ENCODE data around the gene NCCRP1.

NCCRP1 gene

GRCh38 chr19:39183104-39183503, 13.7 kb upstream of the NCCRP1 start:
- no peaks in the 10 kb centered on the region for H3K9me3 ChIP-seq (ENCODE audit: control insufficient read depth in 2 of 2, low read length in 2 of 2)

GRCh38 chr19:39186391-39186790, 10.4 kb upstream of the NCCRP1 start:
- H3K9ac ChIP-seq (ENCODE audit: low read length in 2 of 2) = no peak overlapping the region
- H3K4me1 ChIP-seq (ENCODE audit: control insufficient read depth, insufficient read depth, low read length) = no peaks in the 10 kb centered on the region
- no peaks in the 10 kb centered on the region for H3K36me3 ChIP-seq (ENCODE audit: control insufficient read depth in 2 of 2, insufficient read depth in 2 of 2, low read length in 2 of 2)
- no peak overlapping the region for H3K27ac ChIP-seq (ENCODE audit: low read length)
- no peaks in the 10 kb centered on the region for H3K9me3 ChIP-seq (ENCODE audit: control insufficient read depth in 2 of 2, low read length in 2 of 2)
- H3K27me3 ChIP-seq (ENCODE audit: control insufficient read depth in 1 of 2, insufficient read depth in 2 of 2, low read length in 2 of 2) = peaks cover 7 to 10% of the 10 kb centered on the region in 2 donors
- no peak overlapping the region for H3K4me3 ChIP-seq (ENCODE audit: low read length in 2 of 2)

More at GRCh38 chr19:39183104-39183503, 13.7 kb upstream of the NCCRP1 start:
- Histone ChIP-seq H3K36me3 (ENCODE audit: control insufficient read depth in 2 of 2, insufficient read depth in 2 of 2, low read length in 2 of 2) (peaks cover 0 to 7% of the 10 kb centered on the region in 2 donors), H3K9ac (ENCODE audit: low read length in 2 of 2) (no peak overlapping the region), H3K4me3 (ENCODE audit: low read length in 2 of 2) (no peak overlapping the region), H3K27ac (ENCODE audit: low read length) (no peak overlapping the region), H3K27me3 (ENCODE audit: control insufficient read depth in 1 of 2, insufficient read depth in 2 of 2, low read length in 2 of 2) (peaks cover 2 to 4% of the 10 kb centered on the region in 2 donors), H3K4me1 (ENCODE audit: control insufficient read depth, insufficient read depth, low read length) (no peaks in the 10 kb centered on the region)

- no peak overlapping the region for H3K9ac ChIP-seq (ENCODE audit: low read length in 2 of 2)
These were observed 9.2 kb upstream of the NCCRP1 start for GRCh38 chr19:39187552-39187943.

GRCh38 chr19:39188960-39189359, 7.8 kb upstream of the NCCRP1 start:
- H3K27ac ChIP-seq (ENCODE audit: low read length) = no peak overlapping the region
- peaks cover 7 to 10% of the 10 kb centered on the region in 2 donors for H3K27me3 ChIP-seq (ENCODE audit: control insufficient read depth in 1 of 2, insufficient read depth in 2 of 2, low read length in 2 of 2)
- no peaks in the 10 kb centered on the region for H3K4me1 ChIP-seq (ENCODE audit: control insufficient read depth, insufficient read depth, low read length)
- no peak overlapping the region for H3K4me3 ChIP-seq (ENCODE audit: low read length in 2 of 2)
- no peaks in the 10 kb centered on the region for H3K36me3 ChIP-seq (ENCODE audit: control insufficient read depth in 2 of 2, insufficient read depth in 2 of 2, low read length in 2 of 2)
- no peaks in the 10 kb centered on the region for H3K9me3 ChIP-seq (ENCODE audit: control insufficient read depth in 2 of 2, low read length in 2 of 2)
- H3K9ac ChIP-seq (ENCODE audit: low read length in 2 of 2) = no peak overlapping the region

More at GRCh38 chr19:39187552-39187943, 9.2 kb upstream of the NCCRP1 start:
- Histone ChIP-seq H3K9me3 (ENCODE audit: control insufficient read depth in 2 of 2, low read length in 2 of 2) (no peaks in the 10 kb centered on the region), H3K36me3 (ENCODE audit: control insufficient read depth in 2 of 2, insufficient read depth in 2 of 2, low read length in 2 of 2) (no peaks in the 10 kb centered on the region), H3K27me3 (ENCODE audit: control insufficient read depth in 1 of 2, insufficient read depth in 2 of 2, low read length in 2 of 2) (peaks cover 7 to 10% of the 10 kb centered on the region in 2 donors), H3K4me1 (ENCODE audit: control insufficient read depth, insufficient read depth, low read length) (no peaks in the 10 kb centered on the region), H3K27ac (ENCODE audit: low read length) (no peak overlapping the region), H3K4me3 (ENCODE audit: low read length in 2 of 2) (no peak overlapping the region)

GRCh38 chr19:39190768-39191167, 6.0 kb upstream of the NCCRP1 start:
- no peak overlapping the region for H3K27ac ChIP-seq (ENCODE audit: low read length)
- H3K36me3 ChIP-seq (ENCODE audit: control insufficient read depth in 2 of 2, insufficient read depth in 2 of 2, low read length in 2 of 2) = no peaks in the 10 kb centered on the region

GRCh38 chr19:39192846-39193245, 3.9 kb upstream of the NCCRP1 start:
- H3K27me3 ChIP-seq (ENCODE audit: control insufficient read depth in 1 of 2, insufficient read depth in 2 of 2, low read length in 2 of 2) = peaks cover 28 to 30% of the 10 kb centered on the region in 2 donors
- no peak overlapping the region for H3K9ac ChIP-seq (ENCODE audit: low read length in 2 of 2)
- no peak overlapping the region for H3K27ac ChIP-seq (ENCODE audit: low read length)

More at GRCh38 chr19:39190768-39191167, 6.0 kb upstream of the NCCRP1 start:
- Histone ChIP-seq H3K27me3 (ENCODE audit: control insufficient read depth in 1 of 2, insufficient read depth in 2 of 2, low read length in 2 of 2) (peaks cover 15% of the 10 kb centered on the region in 2 donors), H3K4me3 (ENCODE audit: low read length in 2 of 2) (no peak overlapping the region), H3K9me3 (ENCODE audit: control insufficient read depth in 2 of 2, low read length in 2 of 2) (no peaks in the 10 kb centered on the region), H3K4me1 (ENCODE audit: control insufficient read depth, insufficient read depth, low read length) (no peaks in the 10 kb centered on the region), H3K9ac (ENCODE audit: low read length in 2 of 2) (no peak overlapping the region)

GRCh38 chr19:39193803-39194202, 3.0 kb upstream of the NCCRP1 start:
- H3K27me3 ChIP-seq (ENCODE audit: control insufficient read depth in 1 of 2, insufficient read depth in 2 of 2, low read length in 2 of 2) = peaks cover 27 to 31% of the 10 kb centered on the region in 2 donors
- H3K4me1 ChIP-seq (ENCODE audit: control insufficient read depth, insufficient read depth, low read length) = peaks cover 4% of the 10 kb centered on the region

More at GRCh38 chr19:39192846-39193245, 3.9 kb upstream of the NCCRP1 start:
- no peak overlapping the region for H3K4me3 ChIP-seq (ENCODE audit: low read length in 2 of 2)
- H3K36me3 ChIP-seq (ENCODE audit: control insufficient read depth in 2 of 2, insufficient read depth in 2 of 2, low read length in 2 of 2) = no peaks in the 10 kb centered on the region
- peaks cover 4% of the 10 kb centered on the region for H3K4me1 ChIP-seq (ENCODE audit: control insufficient read depth, insufficient read depth, low read length)
- H3K9me3 ChIP-seq (ENCODE audit: control insufficient read depth in 2 of 2, low read length in 2 of 2) = no peaks in the 10 kb centered on the region

GRCh38 chr19:39194832-39195542, 1.8 kb upstream of the NCCRP1 start:
- Histone ChIP-seq H3K4me3 (ENCODE audit: low read length in 2 of 2) (no peak overlapping the region), H3K4me1 (ENCODE audit: control insufficient read depth, insufficient read depth, low read length) (peaks cover 6% of the 10 kb centered on the region), H3K27ac (ENCODE audit: low read length) (no peak overlapping the region), H3K36me3 (ENCODE audit: control insufficient read depth in 2 of 2, insufficient read depth in 2 of 2, low read length in 2 of 2) (no peaks in the 10 kb centered on the region), H3K9ac (ENCODE audit: low read length in 2 of 2) (no peak overlapping the region), H3K27me3 (ENCODE audit: control insufficient read depth in 1 of 2, insufficient read depth in 2 of 2, low read length in 2 of 2) (peaks cover 27 to 36% of the 10 kb centered on the region in 2 donors), H3K9me3 (ENCODE audit: control insufficient read depth in 2 of 2, low read length in 2 of 2) (no peaks in the 10 kb centered on the region)

More at GRCh38 chr19:39193803-39194202, 3.0 kb upstream of the NCCRP1 start:
- Histone ChIP-seq H3K9ac (ENCODE audit: low read length in 2 of 2) (no peak overlapping the region), H3K27ac (ENCODE audit: low read length) (no peak overlapping the region), H3K4me3 (ENCODE audit: low read length in 2 of 2) (no peak overlapping the region), H3K36me3 (ENCODE audit: control insufficient read depth in 2 of 2, insufficient read depth in 2 of 2, low read length in 2 of 2) (no peaks in the 10 kb centered on the region), H3K9me3 (ENCODE audit: control insufficient read depth in 2 of 2, low read length in 2 of 2) (no peaks in the 10 kb centered on the region)

GRCh38 chr19:39195755-39196154, 1.0 kb upstream of the NCCRP1 start:
- no peak overlapping the region for H3K4me3 ChIP-seq (ENCODE audit: low read length in 2 of 2)
- no peaks in the 10 kb centered on the region for H3K36me3 ChIP-seq (ENCODE audit: control insufficient read depth in 2 of 2, insufficient read depth in 2 of 2, low read length in 2 of 2)
- H3K9me3 ChIP-seq (ENCODE audit: control insufficient read depth in 2 of 2, low read length in 2 of 2) = no peaks in the 10 kb centered on the region
- H3K4me1 ChIP-seq (ENCODE audit: control insufficient read depth, insufficient read depth, low read length) = peaks cover 6% of the 10 kb centered on the region
- peaks cover 32 to 44% of the 10 kb centered on the region in 2 donors for H3K27me3 ChIP-seq (ENCODE audit: control insufficient read depth in 1 of 2, insufficient read depth in 2 of 2, low read length in 2 of 2)
- no peak overlapping the region for H3K9ac ChIP-seq (ENCODE audit: low read length in 2 of 2)
- no peak overlapping the region for H3K27ac ChIP-seq (ENCODE audit: low read length)

GRCh38 chr19:39196320-39196719, 444 bp upstream of the NCCRP1 start:
- Histone ChIP-seq H3K4me3 (ENCODE audit: low read length in 2 of 2) (no peak overlapping the region), H3K36me3 (ENCODE audit: control insufficient read depth in 2 of 2, insufficient read depth in 2 of 2, low read length in 2 of 2) (no peaks in the 10 kb centered on the region), H3K4me1 (ENCODE audit: control insufficient read depth, insufficient read depth, low read length) (peaks cover 6% of the 10 kb centered on the region), H3K9ac (ENCODE audit: low read length in 2 of 2) (no peak overlapping the region), H3K27me3 (ENCODE audit: control insufficient read depth in 1 of 2, insufficient read depth in 2 of 2, low read length in 2 of 2) (peaks cover 33 to 46% of the 10 kb centered on the region in 2 donors), H3K27ac (ENCODE audit: low read length) (no peak overlapping the region), H3K9me3 (ENCODE audit: control insufficient read depth in 2 of 2, low read length in 2 of 2) (no peaks in the 10 kb centered on the region)

- Histone ChIP-seq H3K4me3 (ENCODE audit: low read length in 2 of 2) (no peak overlapping the region), H3K27me3 (ENCODE audit: control insufficient read depth in 1 of 2, insufficient read depth in 2 of 2, low read length in 2 of 2) (peaks cover 45 to 52% of the 10 kb centered on the region in 2 donors), H3K9me3 (ENCODE audit: control insufficient read depth in 2 of 2, low read length in 2 of 2) (no peaks in the 10 kb centered on the region), H3K9ac (ENCODE audit: low read length in 2 of 2) (no peak overlapping the region), H3K36me3 (ENCODE audit: control insufficient read depth in 2 of 2, insufficient read depth in 2 of 2, low read length in 2 of 2) (no peaks in the 10 kb centered on the region), H3K27ac (ENCODE audit: low read length) (no peak overlapping the region), H3K4me1 (ENCODE audit: control insufficient read depth, insufficient read depth, low read length) (peaks cover 6% of the 10 kb centered on the region)
These were observed 1.0 kb downstream of the NCCRP1 start for GRCh38 chr19:39197808-39198207.
